Caco-2 (cell line): ENCODE measurements around the gene PCDHGC4. TPM values are rescaled to one million over a fixed set of nuclear protein-coding genes. Genes with fewer than 3 reads are reported as not detected.

ENCODE experiments used
- BruUV-seq: library from RNA; stranded (reverse); fragments of 400-500 nt; replicated peaks from 2 replicates; lab custom pipeline; 2021; lab: Mats Ljungman, UMichigan
- CTCF ChIA-PET: fragments of 300-600 bp; sonication (Branson Sonifier 250); formaldehyde crosslinking; loops from one replicate; lab custom pipeline; 2022; ENCODE audit warnings: antibody characterized with exemption; lab: Charles Lee
- POLR2A ChIA-PET: fragments of 300-600 bp; sonication (Branson Sonifier 250); formaldehyde crosslinking; loops from one replicate; lab custom pipeline; 2022; ENCODE audit warnings: antibody characterized with exemption; lab: Charles Lee
- DNase-seq, 2 experiments: peaks; one replicate each; pipeline versions ENCODE4 v3.0.0 to v3.0.0-alpha.2; 2020 to 2022
- H3K27me3 ChIP-seq: replicated peaks from 2 replicates; pipeline ENCODE4 v1.6.0; 2011; ENCODE audit warnings: low read length; ENCODE audit not compliant: control insufficient read depth, insufficient read depth
- H3K36me3 ChIP-seq: 2 replicates; pipeline ENCODE4 v1.5.1; 2011; ENCODE audit warnings: low read length; ENCODE audit not compliant: control insufficient read depth, insufficient read depth
- H3K4me1 ChIP-seq: fragments of 250-450 bp; sonication (Bioruptor Pico); 2 replicates; pipeline ENCODE4 v1.5.1; 2020; ENCODE audit warnings: mild to moderate bottlenecking
- H3K4me3 ChIP-seq: 2 replicates; pipeline ENCODE4 v1.5.1; 2011; ENCODE audit warnings: low read depth, mild to moderate bottlenecking, control low read depth, low read length
- H3K9me3 ChIP-seq: fragments of 250-450 bp; sonication (Bioruptor Pico); 2 replicates; pipeline ENCODE4 v1.5.1; 2020; ENCODE audit warnings: mild to moderate bottlenecking, moderate library complexity
- H3K27ac Mint-ChIP-seq: one replicate; pipeline ENCODE4 v1.8.0; 2022; ENCODE audit warnings: mixed read lengths; ENCODE audit not compliant: unreplicated experiment
- H3K27me3 Mint-ChIP-seq: one replicate; pipeline ENCODE4 v1.8.0; 2022; ENCODE audit warnings: mixed read lengths; ENCODE audit not compliant: insufficient read depth, unreplicated experiment
- H3K36me3 Mint-ChIP-seq: one replicate; pipeline ENCODE4 v1.8.0; 2022; ENCODE audit warnings: mild to moderate bottlenecking, mixed read lengths; ENCODE audit not compliant: insufficient read depth, unreplicated experiment
- H3K4me1 Mint-ChIP-seq: one replicate; pipeline ENCODE4 v1.8.0; 2022; ENCODE audit warnings: low read depth, mixed read lengths; ENCODE audit not compliant: unreplicated experiment
- H3K4me3 Mint-ChIP-seq: one replicate; pipeline ENCODE4 v1.8.0; 2022; ENCODE audit warnings: mild to moderate bottlenecking, moderate library complexity, mixed read lengths; ENCODE audit not compliant: unreplicated experiment
- H3K9me3 Mint-ChIP-seq: one replicate; pipeline ENCODE4 v1.8.0; 2022; ENCODE audit warnings: mixed read lengths; ENCODE audit not compliant: unreplicated experiment
- CTCF ChIP-seq, 2 experiments: fragments of 200-600 bp in 1 of 2; IDR thresholded peaks; 1 replicate in 1 of 2; 2 replicates in 1 of 2; pipeline versions ENCODE4 v1.5.1 to v1.8.0; 2011 to 2022; ENCODE audit warnings: antibody characterized with exemption in 1 of 2, control low read depth in 1 of 2, inconsistent platforms in 1 of 2, low read depth in 1 of 2, low read length in 1 of 2, mild to moderate bottlenecking in 1 of 2, moderate library complexity in 1 of 2; ENCODE audit not compliant: insufficient read depth in 1 of 2, severe bottlenecking in 1 of 2, unreplicated experiment in 1 of 2
- intact Hi-C: fragments of 100-400 bp; cut with micrococcal nuclease; formaldehyde crosslinking; loops from one replicate; pipeline ENCODE4 v1.10.0; 2022; ENCODE audit not compliant: unreplicated experiment
- total RNA-seq: library from RNA; stranded (reverse); gene quantifications from 2 replicates; pipeline ENCODE4 v1.2.3, GENCODE V29; 2022

The PCDHGC4 gene
- total RNA-seq, 1 experiment from 2014 or later: 0.39 TPM

- Mint-ChIP-seq H3K4me1 (no peaks in the 10 kb centered on the region), H3K36me3 (no peaks in the 10 kb centered on the region), H3K9me3 (peaks cover 24% of the 10 kb centered on the region), H3K27ac (no peak overlapping the region), H3K4me3 (no peak overlapping the region), H3K27me3 (no peaks in the 10 kb centered on the region)
- POLR2A ChIA-PET: no interaction called here
- Histone ChIP-seq H3K36me3 (no peaks in the 10 kb centered on the region), H3K4me1 (no peaks in the 10 kb centered on the region), H3K27me3 (no peaks in the 10 kb centered on the region), H3K4me3 (no peak overlapping the region), H3K9me3 (peaks cover 3% of the 10 kb centered on the region; the same call in 1 of the 2 replicates)
- intact Hi-C loops: no loop called here
- no peak for TF ChIP-seq CTCF (IDR thresholded peaks at IDR 0.05; ENCODE audit: insufficient read depth in 1 of 2, low read depth in 1 of 2, low read length in 1 of 2, severe bottlenecking in 1 of 2, unreplicated experiment in 1 of 2)
- DNase-seq: no peak
- no TSS peak for BruUV-seq
- CTCF ChIA-PET: no interaction called here
Observed at GRCh38 chr5:141440341-141440740, 44.5 kb upstream of the PCDHGC4 start.

GRCh38 chr5:141441571-141442170 is 43.2 kb upstream of the PCDHGC4 start:
- Histone ChIP-seq H3K4me1 (no peaks in the 10 kb centered on the region), H3K36me3 (no peaks in the 10 kb centered on the region), H3K4me3 (no peak overlapping the region), H3K27me3 (no peaks in the 10 kb centered on the region), H3K9me3 (peaks cover 3% of the 10 kb centered on the region; the same call in 1 of the 2 replicates)
- no peak overlapping the region for H3K4me3 Mint-ChIP-seq
- no peak overlapping the region for H3K27ac Mint-ChIP-seq
- H3K36me3 Mint-ChIP-seq: no peaks in the 10 kb centered on the region
- DNase-seq: no peak
- no TSS peak for BruUV-seq
- intact Hi-C loops: no loop called here
- POLR2A ChIA-PET: no interaction called here
- CTCF ChIA-PET: interaction anchor here (0.7 to 1.2 kb wide), 2 partner anchors 8 to 66 kb away, joined by 3 read pairs; no protein-coding TSS in a partner anchor
- no peaks in the 10 kb centered on the region for H3K4me1 Mint-ChIP-seq
- TF ChIP-seq CTCF (IDR thresholded peaks at IDR 0.05; ENCODE audit: insufficient read depth in 1 of 2, low read depth in 1 of 2, low read length in 1 of 2, severe bottlenecking in 1 of 2, unreplicated experiment in 1 of 2): no peak
- H3K9me3 Mint-ChIP-seq: peaks cover 37% of the 10 kb centered on the region
- no peaks in the 10 kb centered on the region for H3K27me3 Mint-ChIP-seq

GRCh38 chr5:141465351-141465750 is 19.5 kb upstream of the PCDHGC4 start:
- DNase-seq: no peak
- ChIA-PET CTCF (no interaction called here), POLR2A (interaction anchor here (0.7 kb wide), 1 partner anchor 1220 kb away, joined by 3 read pairs; no protein-coding TSS in a partner anchor)
- Histone ChIP-seq H3K36me3 (no peaks in the 10 kb centered on the region), H3K4me3 (no peak overlapping the region), H3K27me3 (no peaks in the 10 kb centered on the region), H3K9me3 (peaks cover 4% of the 10 kb centered on the region), H3K4me1 (no peaks in the 10 kb centered on the region)
- no TSS peak for BruUV-seq
- no peaks in the 10 kb centered on the region for H3K27me3 Mint-ChIP-seq
- intact Hi-C loops: no loop called here
- no peaks in the 10 kb centered on the region for H3K4me1 Mint-ChIP-seq
- H3K27ac Mint-ChIP-seq: no peak overlapping the region
- H3K4me3 Mint-ChIP-seq: no peak overlapping the region
- TF ChIP-seq CTCF (IDR thresholded peaks at IDR 0.05; ENCODE audit: insufficient read depth in 1 of 2, low read depth in 1 of 2, low read length in 1 of 2, severe bottlenecking in 1 of 2, unreplicated experiment in 1 of 2): no peak
- no peaks in the 10 kb centered on the region for H3K36me3 Mint-ChIP-seq
- no peaks in the 10 kb centered on the region for H3K9me3 Mint-ChIP-seq
